ENCODE data around the gene ASPG. TPM values are rescaled to one million over a fixed set of nuclear protein-coding genes. Genes with fewer than 3 reads are reported as not detected.

ASPG gene
- total and polyA plus RNA-seq, 9 donors: 0.45 to 28.8 (median 18.7) TPM

GRCh38 chr14:104133496-104133895 is 48.0 kb downstream of the ASPG start:
- Histone ChIP-seq H3K27me3 (no peaks in the 10 kb centered on the region), H3K4me1 (ENCODE audit: insufficient read depth) (peaks cover 12% of the 10 kb centered on the region), H3K4me3 (no peak overlapping the region), H3K27ac (no peak overlapping the region), H3K36me3 (no peaks in the 10 kb centered on the region), H3K9me3 (no peaks in the 10 kb centered on the region)
- 78 to 80% (median 78%) methylated on average over 9 of the region's 9 CpGs for WGBS, 3 donors
- TF ChIP-seq POLR2A (IDR thresholded peaks at IDR 0.05) (no peak), CTCF (IDR thresholded peaks at IDR 0.05) (no peak), EP300 (IDR thresholded peaks at IDR 0.05) (no peak)
- DNase-seq: peak in 2 of 5 donors; percentile 2 to 10
- intact Hi-C loops (cut with DNase I): loop anchor here in 3 of 4 donors (5.0 to 10.0 kb wide), 3 partner anchors 51 to 211 kb away; no protein-coding TSS in a partner anchor

- peak in 3 of 5 donors; percentile 7 to 17 (median 14) for DNase-seq
- intact Hi-C loops (cut with DNase I): loop anchor here in 3 of 4 donors (5.0 to 10.0 kb wide), 3 partner anchors 52 to 210 kb away; no protein-coding TSS in a partner anchor
- Histone ChIP-seq H3K27ac (no peak overlapping the region), H3K9me3 (no peaks in the 10 kb centered on the region), H3K4me1 (ENCODE audit: insufficient read depth) (peaks cover 14% of the 10 kb centered on the region), H3K27me3 (no peaks in the 10 kb centered on the region), H3K4me3 (no peak overlapping the region), H3K36me3 (no peaks in the 10 kb centered on the region)
- 48 to 52% (median 48%) methylated on average over 31 of the region's 31 CpGs for WGBS, 3 donors
- TF ChIP-seq EP300 (IDR thresholded peaks at IDR 0.05) (no peak), CTCF (IDR thresholded peaks at IDR 0.05) (no peak), POLR2A (IDR thresholded peaks at IDR 0.05) (no peak)
Observed at GRCh38 chr14:104134061-104134965, 48.8 kb downstream of the ASPG start.

- DNase-seq: peak in 4 of 5 donors; percentile 5 to 38 (median 22)
- Histone ChIP-seq H3K27ac (no peak overlapping the region), H3K27me3 (no peaks in the 10 kb centered on the region), H3K9me3 (no peaks in the 10 kb centered on the region), H3K4me3 (no peak overlapping the region), H3K4me1 (ENCODE audit: insufficient read depth) (peaks cover 17% of the 10 kb centered on the region), H3K36me3 (no peaks in the 10 kb centered on the region)
- WGBS, 3 donors: 2 to 3% (median 2%) methylated on average over 40 to 47 of the region's 47 CpGs
- TF ChIP-seq CTCF (IDR thresholded peaks at IDR 0.05) (no peak), EP300 (IDR thresholded peaks at IDR 0.05) (no peak), POLR2A (IDR thresholded peaks at IDR 0.05) (no peak)
- intact Hi-C loops (cut with DNase I): loop anchor here in 3 of 4 donors (5.0 to 10.0 kb wide), 4 partner anchors 61 to 507 kb away; no protein-coding TSS in a partner anchor
Observed at GRCh38 chr14:104135121-104135903, 49.8 kb downstream of the ASPG start.

- intact Hi-C loops (cut with DNase I): loop anchor here (2.0 to 10.0 kb wide), 5 partner anchors 61 to 506 kb away; no protein-coding TSS in a partner anchor
- no peak overlapping the region for H3K4me3 ChIP-seq
- H3K27ac ChIP-seq: no peak overlapping the region
- peak in 4 of 5 donors; percentile 7 to 40 (median 26) for DNase-seq
- H3K4me1 ChIP-seq (ENCODE audit: insufficient read depth): peaks cover 17% of the 10 kb centered on the region
- H3K9me3 ChIP-seq: no peaks in the 10 kb centered on the region
- no peaks in the 10 kb centered on the region for H3K36me3 ChIP-seq
- TF ChIP-seq CTCF (IDR thresholded peaks at IDR 0.05) (no peak), POLR2A (IDR thresholded peaks at IDR 0.05) (no peak), EP300 (IDR thresholded peaks at IDR 0.05) (no peak)
- no peaks in the 10 kb centered on the region for H3K27me3 ChIP-seq
- 0 to 1% (median 0%) methylated on average over 30 to 77 of the region's 78 CpGs for whole genome bisulfite sequencing, 3 donors
Observed at GRCh38 chr14:104135904-104136471, 50.5 kb downstream of the ASPG start.

Measured in ovary (tissue), 9 donors.